Heart right ventricle (tissue), 16 donors: ENCODE measurements around the gene GSTA2. TPM values are rescaled to one million over a fixed set of nuclear protein-coding genes. Genes with fewer than 3 reads are reported as not detected.
"Not testable (repeated sequence)": the region's sequence is repeated elsewhere in the genome, so short reads cannot be mapped to it uniquely, and the experiment has no call there.

Source experiments
- ATAC-seq, 8 donors: fragments of 200-7000 bp; cut with Tn5 transposase; one replicate each; pipeline ENCODE4 v1.9.1; 2020; ENCODE audit warnings: mild to moderate bottlenecking in 8 of 8, moderate library complexity in 8 of 8, moderate number of reproducible peaks in 1 of 8
- DNase-seq, 2 donors: peaks; one replicate each; pipeline ENCODE4 v3.0.0-alpha.2; 2020
- H3K27ac ChIP-seq, 10 donors: fragments of 200-600 bp; sonication (generic) in 2 of 10; one replicate each; pipeline versions ENCODE4 v1.5.0 to v1.8.0; 2020 to 2022; ENCODE audit warnings: mild to moderate bottlenecking in 3 of 10
- H3K27me3 ChIP-seq, 7 donors: fragments of 200-600 bp; one replicate each; pipeline ENCODE4 v1.8.0; 2021 to 2022; ENCODE audit warnings: mild to moderate bottlenecking in 2 of 7
- H3K36me3 ChIP-seq, 9 donors: fragments of 200-600 bp; sonication (generic) in 1 of 9; one replicate each; pipeline versions ENCODE4 v1.5.0 to v1.8.0; 2020 to 2022; ENCODE audit warnings: mild to moderate bottlenecking in 2 of 9
- H3K4me1 ChIP-seq, 9 donors: fragments of 200-600 bp; sonication (generic) in 1 of 9; one replicate each; pipeline versions ENCODE4 v1.5.0 to v1.8.0; 2020 to 2022; ENCODE audit warnings: mild to moderate bottlenecking in 4 of 9
- H3K4me3 ChIP-seq, 10 donors: fragments of 200-600 bp; sonication (generic) in 2 of 10; one replicate each; pipeline versions ENCODE4 v1.5.0 to v1.8.0; 2020 to 2022; ENCODE audit warnings: mild to moderate bottlenecking in 7 of 10, moderate library complexity in 2 of 10
- H3K9me3 ChIP-seq, 11 donors: fragments of 200-600 bp in 10 of 11; sonication (generic) in 2 of 11; one replicate each; pipeline versions ENCODE4 v1.5.0 to v1.8.0; 2013 to 2022; ENCODE audit warnings: mild to moderate bottlenecking in 2 of 11, control low read depth in 1 of 11, moderate library complexity in 1 of 11
- CTCF ChIP-seq, 9 donors: fragments of 200-600 bp; sonication (generic) in 2 of 9; IDR thresholded peaks; one replicate each; pipeline versions ENCODE4 v1.5.0 to v1.8.0; 2021 to 2022; ENCODE audit warnings: antibody characterized with exemption in 9 of 9, mild to moderate bottlenecking in 5 of 9, moderate library complexity in 1 of 9
- WGBS, 2 donors: extraction: QIAGEN DNeasy Blood & Tissue Kit; methylation state at CpG; one replicate each; pipeline ENCODE4 v1.1.7; 2013; ENCODE audit warnings: inconsistent platforms in 1 of 2; 5-methylcytosine and 5-hydroxymethylcytosine counted together
- intact Hi-C, 10 donors: fragments of 100-400 bp; cut with DNase I; formaldehyde crosslinking; loops; one replicate each; pipeline versions ENCODE4 v1.11.1 to v1.14.2; 2022
- long read RNA-seq, 3 donors: library from polyadenylated mRNA; unstranded; transcript quantifications; one replicate each; pipeline ENCODE4 v2.0.0, GENCODE V29; 2020 to 2021
- polyA plus RNA-seq, 2 donors: library from polyadenylated mRNA; stranded (reverse); fragments of 200-250 nt; gene quantifications; one replicate each; pipeline ENCODE4 v1.2.3, GENCODE V29; 2013
- total RNA-seq, 10 donors: library from RNA; stranded (reverse); fragmentation: NEBNext Ultra II Directional in 3 of 10; extraction: Animal tissue kit (Norgen Biotek cat#: 25700) in 3 of 10; gene quantifications; one replicate each; pipeline versions ENCODE4 v1.2.1 to v1.2.4, GENCODE V29; 2021 to 2023
- donor health status: Arrhythmogenic right ventricular cardiomyopathy.
- donor health status: ischemic (EF 13 %, LVEDD 7.1; RV severe dilation, severe dysfunction).
- donor health status: healthy with polysubstance abuse.
- donor health status: DM: no; HTN: yes; CAD: no.
- donor health status: DM: no; HTN: no; CAD: no.
- donor health status: ischemic (EF 25% LVEDD 6.9; RV normal size, moderate dysfunction).
- donor health status: ischemic (EF 25% LVEDD 5.7; RV mildly dilated, moderate dysfunction).
- donor health status: healthy.
- donor health status: DM: yes; HTN: yes; CAD: no.
- donor health status: Ischemic cardiomyopathy.
- donor health status: ischemic (EF 35%, LVEDD 5.7; RV mildly dilated, moderate dysfunction).
- donor health status: nonischemic (EF 11% LVEDD 7.7; RV severe dilation, severe dysfunction).
- donor health status: DM: yes; HTN: yes; CAD: no.
- donor health status: PGD.
- donor health status: ischemic (EF 29% LVEDD 5.4; RV normal size, mild dysfunction).
- donor health status: nonischemic (EF 23%, LVEDD 6.1; RV moderate dilation, normal function).

Gene GSTA2
- total RNA-seq = not detected
- polyA plus RNA-seq = not detected
- long read RNA-seq, donor 1 = 0 reads
- long read RNA-seq, donor 2 = 0 reads
- long read RNA-seq, donor 3 = 0 reads

- intact Hi-C loops, H3K4me3 ChIP-seq, H3K36me3 ChIP-seq, H3K27ac ChIP-seq, H3K27me3 ChIP-seq, DNase-seq, H3K4me1 ChIP-seq, ATAC-seq, H3K9me3 ChIP-seq: not testable (repeated sequence)
- WGBS, 2 donors = 15 to 65% methylated on average over 2 of the region's 2 CpGs
These were observed at the start of gene GSTA2 for GRCh38 chr6:52763322-52763916. GSTA2 (minus strand) TSS chr6:52763475; CDS start chr6:52757947, 5,528 bp downstream.

- DNase-seq, H3K27ac ChIP-seq, intact Hi-C loops, H3K4me1 ChIP-seq, H3K36me3 ChIP-seq, H3K9me3 ChIP-seq, ATAC-seq, H3K27me3 ChIP-seq, H3K4me3 ChIP-seq: not testable (repeated sequence)
- WGBS, 2 donors = 66 to 68% methylated on average over 4 of the region's 4 CpGs
These were observed 46.5 kb upstream of the GSTA2 start for GRCh38 chr6:52809777-52810176.

- H3K4me1 ChIP-seq = no peaks in the 10 kb centered on the region
- DNase-seq (no peak), ATAC-seq (no peak)
- no peaks in the 10 kb centered on the region for H3K36me3 ChIP-seq
- WGBS, 2 donors = 94 to 95% methylated on average over 5 of the region's 5 CpGs
- intact Hi-C loops = no loop called here
- no peak overlapping the region for H3K27ac ChIP-seq
- H3K27me3 ChIP-seq = peaks cover 0 to 4% (median 0%) of the 10 kb centered on the region in 7 donors
- TF ChIP-seq CTCF (IDR thresholded peaks at IDR 0.05) = no peak
- H3K4me3 ChIP-seq = no peak overlapping the region
- no peaks in the 10 kb centered on the region for H3K9me3 ChIP-seq
These were observed 45.4 kb upstream of the GSTA2 start for GRCh38 chr6:52808660-52809059.

- DNase-seq, H3K27ac ChIP-seq, H3K4me3 ChIP-seq, intact Hi-C loops, H3K4me1 ChIP-seq, ATAC-seq, H3K9me3 ChIP-seq, H3K36me3 ChIP-seq, H3K27me3 ChIP-seq: not testable (repeated sequence)
- 58 to 71% methylated on average over 5 of the region's 5 CpGs for WGBS, 2 donors
These were observed 40.5 kb upstream of the GSTA2 start, which contains the start of gene GSTA1 for GRCh38 chr6:52803668-52804255. GSTA1 (minus strand) TSS chr6:52803816; CDS start chr6:52799267, 4,549 bp downstream.

- Histone ChIP-seq H3K36me3 (no peaks in the 10 kb centered on the region), H3K4me1 (no peaks in the 10 kb centered on the region), H3K4me3 (no peak overlapping the region), H3K27ac (no peak overlapping the region), H3K27me3 (peaks cover 0 to 4% (median 0%) of the 10 kb centered on the region in 7 donors), H3K9me3 (no peaks in the 10 kb centered on the region)
- intact Hi-C loops = no loop called here
- no peak for DNase-seq
- no peak for ATAC-seq
- WGBS, 2 donors = 79 to 87% methylated on average over 1 of the region's 1 CpG
- no peak for TF ChIP-seq CTCF (IDR thresholded peaks at IDR 0.05)
These were observed 39.5 kb upstream of the GSTA2 start for GRCh38 chr6:52802806-52803205.
